Right lobe of liver (tissue), 6 donors: ENCODE data around the gene TIFAB. TPM values are rescaled to one million over a fixed set of nuclear protein-coding genes. Genes with fewer than 3 reads are reported as not detected.

Experiments
- ATAC-seq, 4 donors: fragments of 200-7000 bp; cut with Tn5 transposase; one replicate each; pipeline ENCODE4 v1.9.1; 2020; ENCODE audit warnings: mild to moderate bottlenecking in 4 of 4, moderate library complexity in 4 of 4
- DNase-seq, 3 donors: peaks; one replicate each; pipeline ENCODE4 v3.0.0-alpha.2; 2020
- H3K27ac ChIP-seq, 3 donors: fragments of 200-600 bp; one replicate each; pipeline ENCODE4 v1.8.0; 2022
- H3K27me3 ChIP-seq, 2 donors: fragments of 200-600 bp; one replicate each; pipeline ENCODE4 v1.8.0; 2022
- H3K36me3 ChIP-seq, 4 donors: fragments of 200-600 bp; sonication (generic) in 1 of 4; one replicate each; pipeline versions ENCODE4 v1.5.1 to v1.8.0; 2017 to 2022; ENCODE audit warnings: control low read depth in 1 of 4
- H3K4me1 ChIP-seq, 4 donors: fragments of 200-600 bp; sonication (generic) in 1 of 4; one replicate each; pipeline versions ENCODE4 v1.5.1 to v1.8.0; 2017 to 2022; ENCODE audit warnings: control low read depth in 1 of 4
- H3K4me3 ChIP-seq, 3 donors: fragments of 200-600 bp; one replicate each; pipeline ENCODE4 v1.8.0; 2022
- H3K9me3 ChIP-seq, 4 donors: fragments of 200-600 bp; sonication (generic) in 1 of 4; one replicate each; pipeline versions ENCODE4 v1.5.1 to v1.8.0; 2017 to 2022; ENCODE audit warnings: control low read depth in 1 of 4
- POLR2A ChIP-seq: fragments of 450-650 bp; IDR thresholded peaks from one replicate; pipeline ENCODE4 v1.6.1; 2017; ENCODE audit warnings: antibody characterized with exemption, mild to moderate bottlenecking
- WGBS: methylation state at CpG from one replicate; pipeline ENCODE4 v1.1.6; 2018; ENCODE audit warnings: low coverage, low lambda C conversion rate; ENCODE audit not compliant: insufficient coverage; ENCODE audit errors: missing lambda C conversion rate; 5-methylcytosine and 5-hydroxymethylcytosine counted together
- intact Hi-C, 2 donors: fragments of 100-400 bp; cut with DNase I; formaldehyde crosslinking; loops; one replicate each; pipeline versions ENCODE4 v1.11.2 to v1.14.1; 2022
- total RNA-seq, 6 experiments: library from RNA; depleted of rRNA in 2 of 6; stranded (reverse); fragments of >200 nt in 2 of 6; fragmentation: NEBNext Ultra II Directional in 3 of 6; extraction: Animal tissue kit (Norgen Biotek cat#: 25700) in 3 of 6; gene quantifications; one replicate each; pipeline versions ENCODE4 v1.1.0 to v1.2.4, GENCODE V29; 2016 to 2023
- TF ChIP-seq, protein P1 (sequence below), 4 donors: fragments of 200-600 bp in 3 of 4; fragments of 450-650 bp in 1 of 4; IDR thresholded peaks; one replicate each; pipeline versions ENCODE4 v1.5.1 to v1.8.0; 2016 to 2022; ENCODE audit warnings: antibody characterized with exemption in 4 of 4, mild to moderate bottlenecking in 2 of 4
- donor health status: DM: no; HTN: yes; CAD: no.
- donor health status: DM: no; HTN: no; CAD: no.
- donor health status: DM: no; HTN: no; CAD: no.
- donor health status: DM: no; HTN: yes; CAD: no.
- donor health status: DM: no; HTN: yes; CAD: no.

The TIFAB gene
- total RNA-seq, 6 experiments from 2014 or later, result 0.05 to 0.09 TPM; not detected in 4

DNA sequence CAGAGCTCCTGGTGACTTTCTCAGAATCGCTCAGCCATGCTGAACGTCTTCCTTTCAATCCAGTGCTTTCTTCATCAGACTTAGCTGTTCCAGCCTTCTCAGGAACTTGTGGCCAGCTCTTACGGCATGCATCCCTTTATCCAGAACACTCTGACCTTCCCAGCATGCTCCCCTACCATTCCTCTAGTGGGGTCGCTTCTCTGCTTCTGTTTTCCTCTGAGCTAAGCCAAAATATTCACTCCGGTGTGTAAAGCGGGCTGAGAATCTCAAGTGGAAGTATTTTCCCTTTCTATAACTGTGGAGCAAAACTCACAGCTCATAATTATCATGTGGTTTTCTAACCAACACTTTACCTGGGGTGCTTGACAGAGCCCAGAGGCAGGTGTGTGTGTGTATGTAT, 11.2 kb downstream of the TIFAB start:
- no peak for DNase-seq
- no peak for ATAC-seq
- intact Hi-C loops, result no loop called here
- no peak overlapping the region for H3K4me3 ChIP-seq
- H3K27me3 ChIP-seq, result no peaks in the 10 kb centered on the region
- H3K36me3 ChIP-seq, result no peaks in the 10 kb centered on the region
- TF ChIP-seq POLR2A, result no peak
- TF ChIP-seq, protein P1, sequence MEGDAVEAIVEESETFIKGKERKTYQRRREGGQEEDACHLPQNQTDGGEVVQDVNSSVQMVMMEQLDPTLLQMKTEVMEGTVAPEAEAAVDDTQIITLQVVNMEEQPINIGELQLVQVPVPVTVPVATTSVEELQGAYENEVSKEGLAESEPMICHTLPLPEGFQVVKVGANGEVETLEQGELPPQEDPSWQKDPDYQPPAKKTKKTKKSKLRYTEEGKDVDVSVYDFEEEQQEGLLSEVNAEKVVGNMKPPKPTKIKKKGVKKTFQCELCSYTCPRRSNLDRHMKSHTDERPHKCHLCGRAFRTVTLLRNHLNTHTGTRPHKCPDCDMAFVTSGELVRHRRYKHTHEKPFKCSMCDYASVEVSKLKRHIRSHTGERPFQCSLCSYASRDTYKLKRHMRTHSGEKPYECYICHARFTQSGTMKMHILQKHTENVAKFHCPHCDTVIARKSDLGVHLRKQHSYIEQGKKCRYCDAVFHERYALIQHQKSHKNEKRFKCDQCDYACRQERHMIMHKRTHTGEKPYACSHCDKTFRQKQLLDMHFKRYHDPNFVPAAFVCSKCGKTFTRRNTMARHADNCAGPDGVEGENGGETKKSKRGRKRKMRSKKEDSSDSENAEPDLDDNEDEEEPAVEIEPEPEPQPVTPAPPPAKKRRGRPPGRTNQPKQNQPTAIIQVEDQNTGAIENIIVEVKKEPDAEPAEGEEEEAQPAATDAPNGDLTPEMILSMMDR (IDR thresholded peaks at IDR 0.05), result no peak
- no peaks in the 10 kb centered on the region for H3K4me1 ChIP-seq
- H3K27ac ChIP-seq, result no peak overlapping the region
- H3K9me3 ChIP-seq, result no peaks in the 10 kb centered on the region
- 50% methylated on average over 6 of the region's 6 CpGs for WGBS

DNA sequence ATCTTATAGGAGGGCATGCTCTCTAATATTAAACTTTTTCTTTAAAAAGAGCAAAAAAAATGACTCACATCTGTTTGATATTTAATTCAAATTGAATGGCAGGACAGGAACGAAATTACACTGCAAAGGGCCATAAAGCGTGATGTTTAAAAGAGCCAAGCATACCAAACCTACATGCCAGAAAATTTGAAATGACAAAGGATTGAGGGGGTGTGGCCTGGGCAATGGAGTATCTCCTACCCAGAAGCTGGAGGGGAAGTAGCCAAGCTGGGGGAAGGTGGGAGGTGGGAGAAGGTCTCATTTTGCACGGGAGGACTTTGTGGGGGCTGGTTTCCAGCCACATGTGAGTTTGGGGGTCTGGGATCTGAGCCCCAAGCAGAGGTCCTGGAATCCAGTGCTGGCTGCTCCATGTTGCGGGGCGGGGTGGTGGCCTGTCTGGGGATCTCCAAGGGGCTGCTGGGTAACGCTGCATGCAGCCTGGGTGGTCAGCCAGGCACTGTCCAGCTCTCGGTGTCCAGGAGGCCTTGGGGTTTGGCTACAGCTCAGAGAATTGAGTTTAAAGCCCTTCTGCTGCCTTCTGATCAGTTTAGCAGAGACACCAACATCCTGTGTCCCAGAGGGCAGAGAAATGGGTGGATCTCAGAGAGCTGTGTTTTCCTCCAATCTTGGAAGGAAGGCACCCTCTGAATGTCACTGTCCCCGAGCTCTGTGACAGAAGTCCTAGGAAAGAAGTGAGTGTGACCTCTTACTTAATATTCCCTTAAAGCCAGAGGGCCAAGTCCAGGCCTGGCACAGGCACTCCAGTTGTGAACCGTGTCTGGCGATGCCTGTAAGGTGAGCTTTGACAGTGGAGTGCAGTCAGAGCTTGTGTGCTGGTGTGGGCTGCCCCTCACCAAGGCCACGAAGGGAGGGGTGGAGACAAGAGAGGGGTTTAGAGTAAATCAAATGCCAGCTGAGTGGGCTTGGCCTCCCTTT, 12.6 kb downstream of the TIFAB start:
- Histone ChIP-seq H3K27me3 (no peaks in the 10 kb centered on the region), H3K27ac (no peak overlapping the region), H3K4me1 (no peaks in the 10 kb centered on the region), H3K36me3 (no peaks in the 10 kb centered on the region), H3K4me3 (no peak overlapping the region), H3K9me3 (no peaks in the 10 kb centered on the region)
- 54% methylated on average over 6 of the region's 11 CpGs for WGBS
- intact Hi-C loops, result no loop called here
- ATAC-seq (no peak), DNase-seq (peak in 1 of 3 donors; percentile 29)
- TF ChIP-seq, protein P1 (IDR thresholded peaks at IDR 0.05), result no peak
- no peak for TF ChIP-seq POLR2A

DNA sequence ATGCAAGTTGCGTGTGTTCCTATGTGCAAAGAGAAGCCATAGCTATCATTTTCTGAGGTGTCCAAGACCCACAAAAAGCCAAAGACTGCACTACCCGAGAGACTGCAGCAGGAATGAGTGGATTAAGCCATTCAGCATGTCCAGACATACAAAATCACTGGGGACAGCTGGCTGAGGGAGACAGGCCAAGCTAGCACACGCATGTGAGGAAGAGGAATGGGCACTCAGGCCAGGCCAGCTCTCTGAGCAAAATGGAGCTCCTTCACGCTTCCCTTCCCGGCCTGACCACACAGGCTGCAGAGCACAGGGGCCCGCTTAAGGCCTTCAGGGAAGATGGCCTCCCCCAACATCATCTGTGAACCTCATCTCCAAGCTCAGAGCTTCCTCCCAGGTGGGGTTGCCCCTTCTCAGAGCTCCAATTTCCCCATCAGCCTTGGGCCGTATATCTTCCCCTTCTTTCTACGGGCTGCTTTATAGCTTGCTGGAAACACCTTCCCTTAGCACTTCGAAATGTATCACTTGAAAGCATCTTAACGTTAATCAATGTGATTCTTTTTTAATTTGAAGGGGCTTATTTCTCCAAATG, 13.4 kb downstream of the TIFAB start:
- H3K4me1 ChIP-seq, result no peaks in the 10 kb centered on the region
- ATAC-seq, result no peak
- intact Hi-C loops, result no loop called here

DNA sequence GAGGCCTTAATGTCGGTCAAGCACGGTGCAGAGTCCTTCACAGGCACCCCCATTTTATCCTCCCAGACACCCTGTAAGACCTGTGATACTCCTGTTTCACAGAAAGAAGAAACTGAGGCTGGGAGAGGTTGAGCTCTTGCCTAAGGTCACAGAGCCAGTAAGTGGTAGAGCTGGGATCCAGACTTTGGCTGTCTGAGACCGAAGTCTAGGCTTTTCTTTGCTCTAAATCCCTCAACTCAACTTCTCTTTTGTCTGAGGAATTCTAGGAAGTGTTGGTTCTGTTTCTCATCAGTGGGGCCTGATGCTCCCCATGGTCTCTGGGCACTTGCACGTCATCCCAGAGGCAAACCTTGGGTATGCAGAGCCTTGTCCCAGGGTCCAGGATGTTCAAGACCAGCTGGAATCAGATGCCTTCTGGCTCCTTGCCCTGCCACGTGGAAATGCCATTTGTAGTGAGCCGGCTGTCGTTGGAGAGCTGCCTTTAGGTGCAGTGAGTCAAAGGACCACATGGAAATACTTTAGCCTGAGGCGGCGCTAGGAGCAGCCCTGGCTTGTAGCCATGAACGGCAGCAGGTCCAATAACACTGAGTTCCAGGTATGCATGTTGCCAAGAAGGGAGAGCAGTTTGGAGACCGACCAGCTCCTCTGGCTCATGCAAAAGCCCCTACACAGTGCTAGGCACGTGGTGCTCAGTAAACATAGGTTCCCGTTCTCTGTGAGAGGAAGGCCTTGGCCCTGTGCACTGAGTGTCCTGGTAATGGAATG, 14.2 kb downstream of the TIFAB start:
- Histone ChIP-seq H3K9me3 (no peaks in the 10 kb centered on the region), H3K36me3 (no peaks in the 10 kb centered on the region), H3K4me3 (no peak overlapping the region), H3K4me1 (no peaks in the 10 kb centered on the region), H3K27me3 (no peaks in the 10 kb centered on the region), H3K27ac (no peak overlapping the region)
- intact Hi-C loops, result no loop called here
- DNase-seq, result peak in 1 of 3 donors; percentile 45
- TF ChIP-seq POLR2A, result no peak
- TF ChIP-seq, protein P1 (IDR thresholded peaks at IDR 0.05), result no peak
- 42% methylated on average over 6 of the region's 13 CpGs for WGBS
- ATAC-seq, result peak in 2 of 4 donors; percentile 20 to 37

More for the DNA sequence above, 13.4 kb downstream of the TIFAB start:
- Histone ChIP-seq H3K9me3 (no peaks in the 10 kb centered on the region), H3K27ac (no peak overlapping the region), H3K36me3 (no peaks in the 10 kb centered on the region), H3K27me3 (no peaks in the 10 kb centered on the region), H3K4me3 (no peak overlapping the region)
- WGBS, result 70% methylated on average over 8 of the region's 10 CpGs
- DNase-seq, result peak in 1 of 3 donors; percentile 17
- TF ChIP-seq, protein P1 (IDR thresholded peaks at IDR 0.05), result no peak
- TF ChIP-seq POLR2A, result no peak
